NCI-H2107 treated with DMSO at 0.1 percent for 48 hours (cell line): ENCODE data around the gene CAMTA1.
"Not testable (repeated sequence)": the region's sequence is repeated elsewhere in the genome, so short reads cannot be mapped to it uniquely, and the experiment has no call there.

Experiments used
- DNase-seq: peaks from one replicate; lab custom pipeline; 2025; ENCODE audit not compliant: unreplicated experiment; lab: John Stamatoyannopoulos, UW

Gene CAMTA1

GRCh38 chr1:7760245-7760644, 975.0 kb downstream of the CAMTA1 start:
- DNase-seq, result no peak

GRCh38 chr1:7761103-7761502, 975.8 kb downstream of the CAMTA1 start:
- DNase-seq, result no peak

GRCh38 chr1:7767176-7767575, 981.9 kb downstream of the CAMTA1 start:
- no peak for DNase-seq

GRCh38 chr1:7768583-7768982, 983.3 kb downstream of the CAMTA1 start:
- no peak for DNase-seq

- DNase-seq, result no peak
These were observed 984.6 kb downstream of the CAMTA1 start for GRCh38 chr1:7769673-7770412.

GRCh38 chr1:7770669-7770996, 985.4 kb downstream of the CAMTA1 start:
- no peak for DNase-seq

- DNase-seq, result no peak
These were observed 986.0 kb downstream of the CAMTA1 start, which contains the start of gene VAMP3 for GRCh38 chr1:7770997-7771822. VAMP3 (plus strand) TSS chr1:7771296; CDS start chr1:7771384, 88 bp downstream.

GRCh38 chr1:7771823-7772299, 986.6 kb downstream of the CAMTA1 start:
- DNase-seq, result no peak

GRCh38 chr1:7777591-7777990, 992.3 kb downstream of the CAMTA1 start:
- no peak for DNase-seq

- no peak for DNase-seq
These were observed 992.9 kb downstream of the CAMTA1 start for GRCh38 chr1:7778133-7778628.

- DNase-seq, result no peak
These were observed 995.7 kb downstream of the CAMTA1 start for GRCh38 chr1:7780976-7781375.

- DNase-seq, result no peak
These were observed 996.2 kb downstream of the CAMTA1 start for GRCh38 chr1:7781501-7781900.

GRCh38 chr1:7781923-7782495, 996.8 kb downstream of the CAMTA1 start:
- no peak for DNase-seq

GRCh38 chr1:7783178-7783711, 998.0 kb downstream of the CAMTA1 start:
- DNase-seq, result no peak

- no peak for DNase-seq
These were observed 998.7 kb downstream of the CAMTA1 start, which contains the start of gene PER3 for GRCh38 chr1:7783826-7784491. PER3 (plus strand) TSS chr1:7784291; CDS start chr1:7784878, 587 bp downstream.

GRCh38 chr1:7784492-7785071, 999.3 kb downstream of the CAMTA1 start:
- no peak for DNase-seq

GRCh38 chr1:7785108-7785507, 999.9 kb downstream of the CAMTA1 start:
- no peak for DNase-seq

- DNase-seq, result no peak
These were observed 1001.5 kb downstream of the CAMTA1 start for GRCh38 chr1:7786795-7787194.

- no peak for DNase-seq
These were observed 1004.6 kb downstream of the CAMTA1 start for GRCh38 chr1:7789828-7790227.

- not testable (repeated sequence) for DNase-seq
These were observed 1005.8 kb downstream of the CAMTA1 start for GRCh38 chr1:7791027-7791426.
